SK-N-SH (cell line): ENCODE measurements around the gene CDC6. TPM values are rescaled to one million over a fixed set of nuclear protein-coding genes. Genes with fewer than 3 reads are reported as not detected.

Experiments
- CTCF ChIA-PET: fragments of 300-600, 350-600 bp; formaldehyde crosslinking; extraction: SDS; loops from one replicate; lab custom pipeline; 2021; lab: Yijun Ruan, JAX
- POLR2A ChIA-PET: fragments of 350-600 bp; sonication (Branson Sonifier 250); formaldehyde crosslinking; extraction: SDS; loops from one replicate; lab custom pipeline; 2020; ENCODE audit warnings: antibody characterized with exemption, inconsistent platforms; lab: Yijun Ruan, JAX
- DNase-seq: peaks from one replicate; pipeline ENCODE4 v3.0.0; 2012
- H2AFZ ChIP-seq: fragments of 200-600 bp; sonication (generic); 2 replicates; pipeline ENCODE4 v1.8.1; 2016; ENCODE audit warnings: antibody characterized with exemption, mild to moderate bottlenecking, low read depth
- H3F3A ChIP-seq: fragments of 200-600 bp; sonication (generic); replicated peaks from 2 replicates; pipeline ENCODE3; 2016; ENCODE audit warnings: antibody characterized with exemption, mild to moderate bottlenecking; ENCODE audit not compliant: insufficient read depth
- H3K27ac ChIP-seq, 2 experiments: fragments of 200-500 bp in 1 of 2; fragments of 200-600 bp in 1 of 2; sonication (Bioruptor generic) in 1 of 2; sonication (generic), shearing (Covaris generic) in 1 of 2; 2 replicates each; pipeline versions ENCODE4 v1.5.1 to v1.6.1; 2014 to 2016; ENCODE audit warnings: low read depth in 2 of 2, inconsistent platforms in 1 of 2, low read length in 1 of 2, mild to moderate bottlenecking in 1 of 2, mixed read lengths in 1 of 2
- H3K27me3 ChIP-seq: fragments of 200-600 bp; sonication (generic), shearing (Covaris generic); 2 replicates; pipeline ENCODE4 v1.6.1; 2016; ENCODE audit warnings: mixed run types; ENCODE audit not compliant: insufficient read depth
- H3K36me3 ChIP-seq, 2 experiments: fragments of 200-500 bp in 1 of 2; fragments of 200-600 bp in 1 of 2; sonication (Bioruptor generic) in 1 of 2; sonication (generic) in 1 of 2; replicated peaks in 1 of 2; 2 replicates each; pipeline versions ENCODE3 to v1.5.1; 2014 to 2016; ENCODE audit warnings: low read length in 1 of 2, mild to moderate bottlenecking in 1 of 2; ENCODE audit not compliant: insufficient read depth in 2 of 2, control insufficient read depth in 1 of 2
- H3K4me1 ChIP-seq, 2 experiments: fragments of 200-500 bp in 1 of 2; fragments of 200-600 bp in 1 of 2; sonication (Bioruptor generic) in 1 of 2; sonication (generic), shearing (Covaris generic) in 1 of 2; 2 replicates each; pipeline versions ENCODE4 v1.5.1 to v1.6.1; 2014 to 2016; ENCODE audit warnings: low read depth in 1 of 2, low read length in 1 of 2, mixed run types in 1 of 2; ENCODE audit not compliant: insufficient read depth in 2 of 2, control insufficient read depth in 1 of 2
- H3K4me2 ChIP-seq: fragments of 200-600 bp; sonication (generic), shearing (Covaris generic); 2 replicates; pipeline ENCODE4 v1.6.1; 2017; ENCODE audit warnings: mixed run types
- H3K4me3 ChIP-seq, 2 experiments: fragments of 200-500 bp in 1 of 2; fragments of 200-600 bp in 1 of 2; sonication (Bioruptor generic) in 1 of 2; sonication (generic), shearing (Covaris generic) in 1 of 2; 2 replicates each; pipeline versions ENCODE4 v1.5.1 to v1.8.1; 2014 to 2016; ENCODE audit warnings: low read depth in 2 of 2, inconsistent platforms in 1 of 2, low read length in 1 of 2, mild to moderate bottlenecking in 1 of 2, mixed read lengths in 1 of 2, moderate library complexity in 1 of 2
- H3K79me2 ChIP-seq: fragments of 200-600 bp; sonication (generic); 2 replicates; pipeline ENCODE4 v1.8.1; 2017; ENCODE audit warnings: mild to moderate bottlenecking; ENCODE audit not compliant: insufficient read depth
- H3K9ac ChIP-seq: fragments of 200-600 bp; sonication (generic); 2 replicates; pipeline ENCODE4 v1.6.1; 2017; ENCODE audit warnings: mixed run types
- H3K9me2 ChIP-seq: fragments of 200-600 bp; sonication (generic); 2 replicates; pipeline ENCODE4 v1.6.1; 2017; ENCODE audit warnings: mixed run types
- H3K9me3 ChIP-seq: fragments of 200-600 bp; sonication (generic); 2 replicates; pipeline ENCODE4 v1.6.1; 2017; ENCODE audit warnings: mixed run types, mild to moderate bottlenecking, moderate library complexity
- H4K20me1 ChIP-seq: fragments of 200-600 bp; sonication (generic); 2 replicates; pipeline ENCODE4 v1.6.1; 2017; ENCODE audit warnings: mild to moderate bottlenecking, mixed run types; ENCODE audit not compliant: insufficient read depth
- CHD2 ChIP-seq: fragments of 150-350 bp; IDR thresholded peaks from 2 replicates; pipeline ENCODE4 v1.6.1; 2018; ENCODE audit warnings: low read length; ENCODE audit not compliant: partially characterized antibody
- ELF1 ChIP-seq: IDR thresholded peaks from 2 replicates; pipeline ENCODE4 v1.4.0; 2012
- FOSL2 ChIP-seq: IDR thresholded peaks from 2 replicates; pipeline ENCODE4 v1.4.0; 2012; ENCODE audit warnings: low read depth, mild to moderate bottlenecking, moderate library complexity, borderline replicate concordance
- FOXJ3 ChIP-seq: sonication (generic); formaldehyde crosslinking; IDR thresholded peaks from 2 replicates; pipeline ENCODE4 v1.5.1; 2020; ENCODE audit warnings: mild to moderate bottlenecking, missing genetic modification reagents
- FOXM1 ChIP-seq: IDR thresholded peaks from 2 replicates; pipeline ENCODE4 v1.4.0; 2012; ENCODE audit warnings: low read depth, mild to moderate bottlenecking
- GABPA ChIP-seq: IDR thresholded peaks from 2 replicates; pipeline ENCODE4 v1.4.0; 2012; ENCODE audit warnings: low read depth, mild to moderate bottlenecking
- JUND ChIP-seq: IDR thresholded peaks from 2 replicates; pipeline ENCODE4 v1.4.0; 2012
- MEF2A ChIP-seq: IDR thresholded peaks from 2 replicates; pipeline ENCODE4 v1.4.0; 2012; ENCODE audit warnings: low read depth, borderline replicate concordance
- NFIC ChIP-seq: IDR thresholded peaks from 2 replicates; pipeline ENCODE4 v1.4.0; 2012; ENCODE audit warnings: borderline replicate concordance
- POLR2AphosphoS5 ChIP-seq: IDR thresholded peaks from 2 replicates; pipeline ENCODE4 v1.6.1; 2012; ENCODE audit warnings: low read depth, low read length
- RAD21 ChIP-seq: IDR thresholded peaks from 2 replicates; pipeline ENCODE4 v1.6.1; 2012; ENCODE audit warnings: mild to moderate bottlenecking, low read length
- RCOR1 ChIP-seq: fragments of 150-350 bp; IDR thresholded peaks from 2 replicates; pipeline ENCODE4 v1.6.1; 2017; ENCODE audit warnings: antibody characterized with exemption, low read length
- RXRA ChIP-seq: IDR thresholded peaks from 2 replicates; pipeline ENCODE4 v1.4.0; 2012; ENCODE audit warnings: low read depth, mild to moderate bottlenecking, borderline replicate concordance
- SIN3A ChIP-seq: IDR thresholded peaks from 2 replicates; pipeline ENCODE4 v1.6.1; 2012; ENCODE audit warnings: low read depth, mild to moderate bottlenecking, low read length, moderate library complexity, borderline replicate concordance
- TAF1 ChIP-seq: IDR thresholded peaks from 2 replicates; pipeline ENCODE4 v1.6.1; 2012; ENCODE audit warnings: low read depth, mild to moderate bottlenecking, low read length, moderate library complexity, borderline replicate concordance
- TCF12 ChIP-seq: IDR thresholded peaks from 2 replicates; pipeline ENCODE4 v1.4.0; 2012
- YY1 ChIP-seq: IDR thresholded peaks from 2 replicates; pipeline ENCODE4 v1.4.0; 2012; ENCODE audit warnings: low read depth, mild to moderate bottlenecking
- WGBS: methylation state at CpG from one replicate; pipeline ENCODE4 v1.1.6; 2017; ENCODE audit warnings: low lambda C conversion rate; 5-methylcytosine and 5-hydroxymethylcytosine counted together
- polyA plus RNA-seq, 3 experiments: library from polyadenylated mRNA; depleted of rRNA; stranded (reverse); fragments of >200 nt; gene quantifications; 2 replicates each; pipeline ENCODE4 v1.2.3, GENCODE V29; 2012
- TF ChIP-seq, protein P1 (sequence below): IDR thresholded peaks from 2 replicates; pipeline ENCODE4; 2012
- TF ChIP-seq, protein P2 (sequence below): IDR thresholded peaks from 2 replicates; pipeline ENCODE4 v1.4.0; 2012; ENCODE audit warnings: low read depth
- TF ChIP-seq, protein P3 (sequence below): IDR thresholded peaks from 2 replicates; pipeline ENCODE4 v1.4.0; 2012; ENCODE audit warnings: low read depth, borderline replicate concordance
- TF ChIP-seq, protein P4 (sequence below): fragments of 150-350 bp; IDR thresholded peaks from 2 replicates; pipeline ENCODE4 v1.6.1; 2017; ENCODE audit warnings: antibody characterized with exemption, low read length, low read depth, borderline replicate concordance
- TF ChIP-seq, protein P5 (sequence below): fragments of 150-350 bp; IDR thresholded peaks from 2 replicates; pipeline ENCODE4 v1.6.1; 2016; ENCODE audit warnings: mild to moderate bottlenecking, low read depth, low read length

The CDC6 gene
- polyA plus RNA-seq, 1 of the 3 experiments (the other 2 are of a cell fraction): 12.7 TPM

DNA sequence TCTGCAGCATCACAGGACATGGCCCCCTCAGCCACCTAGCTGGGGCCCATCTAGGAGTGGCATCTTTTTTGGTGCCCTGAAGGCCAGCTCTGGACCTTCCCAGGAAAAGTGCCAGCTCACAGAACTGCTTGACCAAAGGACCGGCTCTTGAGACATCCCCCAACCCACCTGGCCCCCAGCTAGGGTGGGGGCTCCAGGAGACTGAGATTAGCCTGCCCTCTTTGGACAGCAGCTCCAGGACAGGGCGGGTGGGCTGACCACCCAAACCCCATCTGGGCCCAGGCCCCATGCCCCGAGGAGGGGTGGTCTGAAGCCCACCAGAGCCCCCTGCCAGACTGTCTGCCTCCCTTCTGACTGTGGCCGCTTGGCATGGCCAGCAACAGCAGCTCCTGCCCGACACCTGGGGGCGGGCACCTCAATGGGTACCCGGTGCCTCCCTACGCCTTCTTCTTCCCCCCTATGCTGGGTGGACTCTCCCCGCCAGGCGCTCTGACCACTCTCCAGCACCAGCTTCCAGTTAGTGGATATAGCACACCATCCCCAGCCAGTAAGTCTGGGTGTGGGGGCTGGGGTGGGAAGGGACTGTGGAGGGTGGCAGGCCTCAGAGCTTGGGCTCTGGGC, 43.3 kb downstream of the CDC6 start:
- Histone ChIP-seq H3K4me2 (peak overlapping the region; percentile 85; the same call in 1 of the 2 replicates), H3K36me3 (peaks cover 4 to 15% of the 10 kb centered on the region in 2 experiments), H2AFZ (no peak overlapping the region), H3K4me3 (no peak overlapping the region), H3K9ac (0 out of 2 replicates have a peak overlapping the region, but pooled peaks have one; percentile 17), H3K27ac (peak overlapping the region; percentile 81 to 98), H3K27me3 (no peaks in the 10 kb centered on the region), H3F3A (peaks cover 15% of the 10 kb centered on the region), H3K4me1 (peaks cover 65 to 80% of the 10 kb centered on the region in 2 experiments), H3K79me2 (peaks cover 98% of the 10 kb centered on the region), H3K9me3 (no peaks in the 10 kb centered on the region), H3K9me2 (no peaks in the 10 kb centered on the region), H4K20me1 (peaks cover 54% of the 10 kb centered on the region)
- WGBS: 82% methylated on average over 9 of the region's 10 CpGs
- DNase-seq: no peak
- TF ChIP-seq, protein P1, sequence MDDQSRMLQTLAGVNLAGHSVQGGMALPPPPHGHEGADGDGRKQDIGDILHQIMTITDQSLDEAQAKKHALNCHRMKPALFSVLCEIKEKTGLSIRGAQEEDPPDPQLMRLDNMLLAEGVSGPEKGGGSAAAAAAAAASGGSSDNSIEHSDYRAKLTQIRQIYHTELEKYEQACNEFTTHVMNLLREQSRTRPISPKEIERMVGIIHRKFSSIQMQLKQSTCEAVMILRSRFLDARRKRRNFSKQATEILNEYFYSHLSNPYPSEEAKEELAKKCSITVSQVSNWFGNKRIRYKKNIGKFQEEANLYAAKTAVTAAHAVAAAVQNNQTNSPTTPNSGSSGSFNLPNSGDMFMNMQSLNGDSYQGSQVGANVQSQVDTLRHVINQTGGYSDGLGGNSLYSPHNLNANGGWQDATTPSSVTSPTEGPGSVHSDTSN: no peak
- no peak for TF ChIP-seq JUND
- no peak for TF ChIP-seq YY1
- TF ChIP-seq NFIC: no peak
- ChIA-PET CTCF (interaction anchor here (0.9 to 57.6 kb wide), 13 partner anchors 9 to 229 kb away, joined by 3 to 1706 read pairs (median 4); partner anchors contain the start of genes CDC6 and RARA), POLR2A (interaction anchor here (0.5 to 3.2 kb wide), 9 partner anchors 10 to 145 kb away, joined by 3 to 27 read pairs (median 5); no protein-coding TSS in a partner anchor)

DNA sequence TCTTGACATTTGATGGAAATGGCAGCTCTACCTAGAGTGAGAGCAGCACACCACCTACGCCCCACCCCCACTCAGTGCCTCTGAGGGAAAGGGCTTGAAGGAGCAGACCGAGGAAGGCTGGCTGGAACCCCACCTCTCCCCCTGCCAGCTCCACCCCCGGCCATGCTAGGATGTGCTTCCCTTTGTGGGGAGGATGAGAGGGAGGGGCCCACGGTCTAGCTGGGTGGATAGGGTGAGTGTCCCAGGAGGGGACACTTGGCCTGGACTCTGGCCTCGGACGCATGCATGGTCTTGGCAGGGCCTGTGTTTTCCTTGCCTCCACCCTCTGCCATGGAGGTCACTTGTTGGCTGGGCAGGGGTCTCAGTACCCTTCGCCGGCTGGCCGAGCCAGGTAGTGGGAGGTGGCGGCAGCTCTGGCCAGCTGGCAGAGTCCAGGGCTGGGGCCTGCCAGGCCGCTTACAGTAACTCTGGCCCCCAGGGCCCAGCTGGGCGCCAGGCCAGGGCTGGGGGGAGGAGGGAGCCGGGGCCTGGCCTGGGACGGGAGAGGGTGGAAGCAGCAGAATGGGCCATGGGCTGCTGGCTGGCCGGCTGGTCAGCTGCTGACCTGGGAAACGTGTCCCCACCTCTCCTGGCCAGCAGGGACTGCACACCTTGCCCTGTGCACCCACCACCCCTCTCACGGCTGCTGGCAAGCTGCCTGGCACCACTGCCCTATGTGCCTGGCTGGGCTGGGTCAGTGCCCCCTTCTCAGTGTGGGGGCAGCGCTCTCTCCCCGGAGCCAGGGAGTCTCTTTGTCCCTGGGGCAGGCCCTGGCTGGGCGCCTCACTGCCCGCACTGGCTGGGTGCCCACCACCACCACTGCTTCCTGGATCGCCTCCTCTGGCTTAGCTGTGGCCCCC, 44.3 kb downstream of the CDC6 start:
- H3K9ac ChIP-seq: peak overlapping the region; percentile 31; the same call in 1 of the 2 replicates
- peaks cover 54% of the 10 kb centered on the region for H4K20me1 ChIP-seq
- H3K4me1 ChIP-seq: peaks cover 55 to 73% of the 10 kb centered on the region in 2 experiments
- H3K4me3 ChIP-seq: no peak overlapping the region; a peak in 1 of 4 replicates
- H2AFZ ChIP-seq: no peak overlapping the region
- H3K27me3 ChIP-seq: no peaks in the 10 kb centered on the region
- peaks cover 98% of the 10 kb centered on the region for H3K79me2 ChIP-seq
- H3K4me2 ChIP-seq: peak overlapping the region; percentile 85
- H3F3A ChIP-seq: peaks cover 19% of the 10 kb centered on the region
- 20% methylated on average over 2 of the region's 22 CpGs for WGBS
- DNase-seq: peak; percentile 97
- ChIA-PET CTCF (interaction anchor here (0.9 to 57.6 kb wide), 10 partner anchors 7 to 228 kb away, joined by 3 to 1706 read pairs (median 5); partner anchors contain the start of genes CDC6 and RARA), POLR2A (interaction anchor here (0.6 to 3.2 kb wide), 10 partner anchors 10 to 81 kb away, joined by 3 to 27 read pairs (median 5); no protein-coding TSS in a partner anchor)
- peak overlapping the region; percentile 81 to 98 for H3K27ac ChIP-seq
- no peaks in the 10 kb centered on the region for H3K9me2 ChIP-seq
- H3K36me3 ChIP-seq: peaks cover 4 to 21% of the 10 kb centered on the region in 2 experiments
- no peaks in the 10 kb centered on the region for H3K9me3 ChIP-seq
- peak; percentile 91 for TF ChIP-seq TCF12
- TF ChIP-seq RCOR1: peak; percentile 83
- peak; percentile 72; the same call in 1 of the 2 replicates for TF ChIP-seq POLR2AphosphoS5
- no peak for TF ChIP-seq MEF2A
- no peak for TF ChIP-seq TAF1
- TF ChIP-seq, protein P2, sequence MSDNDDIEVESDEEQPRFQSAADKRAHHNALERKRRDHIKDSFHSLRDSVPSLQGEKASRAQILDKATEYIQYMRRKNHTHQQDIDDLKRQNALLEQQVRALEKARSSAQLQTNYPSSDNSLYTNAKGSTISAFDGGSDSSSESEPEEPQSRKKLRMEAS: peak; percentile 59
- TF ChIP-seq, protein P3, sequence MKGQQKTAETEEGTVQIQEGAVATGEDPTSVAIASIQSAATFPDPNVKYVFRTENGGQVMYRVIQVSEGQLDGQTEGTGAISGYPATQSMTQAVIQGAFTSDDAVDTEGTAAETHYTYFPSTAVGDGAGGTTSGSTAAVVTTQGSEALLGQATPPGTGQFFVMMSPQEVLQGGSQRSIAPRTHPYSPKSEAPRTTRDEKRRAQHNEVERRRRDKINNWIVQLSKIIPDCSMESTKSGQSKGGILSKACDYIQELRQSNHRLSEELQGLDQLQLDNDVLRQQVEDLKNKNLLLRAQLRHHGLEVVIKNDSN: no peak
- no peak for TF ChIP-seq FOSL2
- TF ChIP-seq SIN3A: peak; percentile 57; the same call in 1 of the 2 replicates
- no peak for TF ChIP-seq GABPA
- peak; percentile 40; the same call in 1 of the 2 replicates for TF ChIP-seq FOXM1
- TF ChIP-seq, protein P4, sequence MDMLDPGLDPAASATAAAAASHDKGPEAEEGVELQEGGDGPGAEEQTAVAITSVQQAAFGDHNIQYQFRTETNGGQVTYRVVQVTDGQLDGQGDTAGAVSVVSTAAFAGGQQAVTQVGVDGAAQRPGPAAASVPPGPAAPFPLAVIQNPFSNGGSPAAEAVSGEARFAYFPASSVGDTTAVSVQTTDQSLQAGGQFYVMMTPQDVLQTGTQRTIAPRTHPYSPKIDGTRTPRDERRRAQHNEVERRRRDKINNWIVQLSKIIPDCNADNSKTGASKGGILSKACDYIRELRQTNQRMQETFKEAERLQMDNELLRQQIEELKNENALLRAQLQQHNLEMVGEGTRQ: no peak
- TF ChIP-seq, protein P5, sequence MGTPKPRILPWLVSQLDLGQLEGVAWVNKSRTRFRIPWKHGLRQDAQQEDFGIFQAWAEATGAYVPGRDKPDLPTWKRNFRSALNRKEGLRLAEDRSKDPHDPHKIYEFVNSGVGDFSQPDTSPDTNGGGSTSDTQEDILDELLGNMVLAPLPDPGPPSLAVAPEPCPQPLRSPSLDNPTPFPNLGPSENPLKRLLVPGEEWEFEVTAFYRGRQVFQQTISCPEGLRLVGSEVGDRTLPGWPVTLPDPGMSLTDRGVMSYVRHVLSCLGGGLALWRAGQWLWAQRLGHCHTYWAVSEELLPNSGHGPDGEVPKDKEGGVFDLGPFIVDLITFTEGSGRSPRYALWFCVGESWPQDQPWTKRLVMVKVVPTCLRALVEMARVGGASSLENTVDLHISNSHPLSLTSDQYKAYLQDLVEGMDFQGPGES: no peak
- peak; percentile 99 for TF ChIP-seq FOXJ3 (CRISPR knock-in tag)
- peak; percentile 82 for TF ChIP-seq RXRA
- 0 out of 2 replicates have a peak, but pooled peaks have one; percentile 35 for TF ChIP-seq ELF1
- TF ChIP-seq RAD21: no peak
- peak; percentile 67 for TF ChIP-seq CHD2
